Pancreas (tissue), 10 donors: Measurements from ENCODE around the gene IQCE. TPM values are rescaled to one million over a fixed set of nuclear protein-coding genes. Genes with fewer than 3 reads are reported as not detected.

Source experiments
- ATAC-seq, 4 donors: fragments of 200-7000 bp; cut with Tn5 transposase; one replicate each; pipeline versions ENCODE4 v1.8.0 to v1.9.1; 2020; ENCODE audit warnings: mild to moderate bottlenecking in 4 of 4, moderate library complexity in 4 of 4
- DNase-seq, 6 donors: peaks; one replicate each; pipeline ENCODE4 v3.0.0-alpha.2; 2020
- FAIRE-seq: peaks from 2 replicates; lab custom pipeline; 2012; peaks lifted over from hg19 to GRCh38; lab: Jason Lieb, UNC
- H3K27ac ChIP-seq, 4 donors: fragments of 200-600 bp; sonication (generic); 1 replicate in 3 of 4; 2 replicates in 1 of 4; pipeline versions ENCODE4 v1.5.0 to v1.8.0; 2020
- H3K27me3 ChIP-seq, 4 donors: fragments of 200-600 bp; one replicate each; pipeline ENCODE4 v1.8.0; 2021
- H3K36me3 ChIP-seq, 3 donors: fragments of 200-600 bp; sonication (generic) in 1 of 3; one replicate each; pipeline versions ENCODE4 v1.5.0 to v1.8.0; 2020 to 2021
- H3K4me1 ChIP-seq, 3 donors: fragments of 200-600 bp; one replicate each; pipeline ENCODE4 v1.8.0; 2021
- H3K4me3 ChIP-seq, 4 donors: fragments of 200-600 bp; sonication (generic) in 2 of 4; one replicate each; pipeline versions ENCODE4 v1.5.0 to v1.8.0; 2020 to 2021
- H3K9me3 ChIP-seq, 4 donors: fragments of 200-600 bp; one replicate each; pipeline ENCODE4 v1.8.0; 2021
- WGBS, 2 donors: extraction: QIAGEN DNeasy Blood & Tissue Kit; methylation state at CpG; one replicate each; pipeline ENCODE4 v1.1.7; 2013; 5-methylcytosine and 5-hydroxymethylcytosine counted together
- intact Hi-C, 3 donors: fragments of 100-400 bp; cut with DNase I; formaldehyde crosslinking; loops; one replicate each; pipeline versions ENCODE4 v1.11.1 to v1.14.2; 2022
- polyA plus RNA-seq, 2 donors: library from polyadenylated mRNA; stranded (reverse); fragments of 200-250 nt; gene quantifications; one replicate each; pipeline ENCODE4 v1.2.3, GENCODE V29; 2013
- total RNA-seq, 6 donors: library from RNA; stranded (reverse); fragmentation: NEBNext Ultra II Directional in 4 of 6; extraction: Animal tissue kit (Norgen Biotek cat#: 25700) in 4 of 6; gene quantifications; one replicate each; pipeline versions ENCODE4 v1.2.1 to v1.2.4, GENCODE V29; 2021 to 2023
- TF ChIP-seq, protein P1 (sequence below), 4 donors: fragments of 200-600 bp; sonication (generic) in 3 of 4; IDR thresholded peaks; one replicate each; pipeline versions ENCODE4 v1.5.0 to v1.8.0; 2021; ENCODE audit warnings: antibody characterized with exemption in 4 of 4
- donor health status: healthy with polysubstance abuse.
- donor health status: DM: no; HTN: no; CAD: no; lungs with moderate emphysema.
- donor health status: DM: no; HTN: no; CAD: no.
- donor health status: control.
- donor health status: control.
- donor health status: Bipolar disorder and iron deficiency.
- donor health status: DM: yes; HTN: yes; CAD: no.
- donor health status: DM: no; HTN: no; CAD: no.
- donor health status: DM: no; HTN: no; CAD: no.
- donor health status: DM: yes; HTN: yes; CAD: no.

The IQCE gene
- total and polyA plus RNA-seq, 8 donors: 8.8 to 14.1 (median 10.9) TPM

DNA sequence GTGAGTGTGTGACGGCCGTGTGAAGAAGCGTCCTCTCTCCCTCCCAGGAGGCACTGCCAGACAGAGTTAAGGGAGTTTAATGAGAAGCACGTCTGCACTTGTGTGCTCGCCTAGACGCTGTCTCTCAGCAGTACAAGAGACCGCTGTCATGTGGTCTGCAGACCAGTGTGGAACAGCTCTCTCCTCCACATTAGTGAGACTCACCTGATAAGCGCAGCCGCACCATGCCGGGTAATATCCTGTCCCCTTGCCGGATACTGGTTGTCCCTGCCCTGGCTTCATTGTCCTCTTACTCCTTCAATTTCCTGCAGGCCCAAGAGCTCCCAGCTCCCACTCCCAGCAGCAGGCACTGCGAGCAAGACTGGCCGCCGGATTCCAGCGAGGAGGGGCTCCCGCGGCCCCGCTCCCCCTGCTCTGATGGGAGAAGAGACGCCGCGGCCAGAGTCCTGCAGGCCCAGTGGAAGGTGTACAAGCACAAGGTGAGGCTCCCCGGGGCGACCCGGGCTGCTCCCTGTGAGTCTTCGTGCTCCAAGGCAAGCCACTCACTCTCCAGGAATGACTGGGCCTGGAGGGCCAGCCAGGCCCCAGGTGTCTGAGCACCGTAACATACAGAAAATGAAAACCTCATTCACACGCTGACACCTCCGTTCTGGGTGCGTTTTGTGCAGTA is 39.5 kb downstream of the IQCE start:
- no peak for ATAC-seq
- no peak for FAIRE-seq
- no peak overlapping the region for H3K4me3 ChIP-seq
- H3K27ac ChIP-seq: no peak overlapping the region
- H3K9me3 ChIP-seq: no peaks in the 10 kb centered on the region
- TF ChIP-seq, protein P1, sequence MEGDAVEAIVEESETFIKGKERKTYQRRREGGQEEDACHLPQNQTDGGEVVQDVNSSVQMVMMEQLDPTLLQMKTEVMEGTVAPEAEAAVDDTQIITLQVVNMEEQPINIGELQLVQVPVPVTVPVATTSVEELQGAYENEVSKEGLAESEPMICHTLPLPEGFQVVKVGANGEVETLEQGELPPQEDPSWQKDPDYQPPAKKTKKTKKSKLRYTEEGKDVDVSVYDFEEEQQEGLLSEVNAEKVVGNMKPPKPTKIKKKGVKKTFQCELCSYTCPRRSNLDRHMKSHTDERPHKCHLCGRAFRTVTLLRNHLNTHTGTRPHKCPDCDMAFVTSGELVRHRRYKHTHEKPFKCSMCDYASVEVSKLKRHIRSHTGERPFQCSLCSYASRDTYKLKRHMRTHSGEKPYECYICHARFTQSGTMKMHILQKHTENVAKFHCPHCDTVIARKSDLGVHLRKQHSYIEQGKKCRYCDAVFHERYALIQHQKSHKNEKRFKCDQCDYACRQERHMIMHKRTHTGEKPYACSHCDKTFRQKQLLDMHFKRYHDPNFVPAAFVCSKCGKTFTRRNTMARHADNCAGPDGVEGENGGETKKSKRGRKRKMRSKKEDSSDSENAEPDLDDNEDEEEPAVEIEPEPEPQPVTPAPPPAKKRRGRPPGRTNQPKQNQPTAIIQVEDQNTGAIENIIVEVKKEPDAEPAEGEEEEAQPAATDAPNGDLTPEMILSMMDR (IDR thresholded peaks at IDR 0.05): no peak
- no peaks in the 10 kb centered on the region for H3K4me1 ChIP-seq
- H3K27me3 ChIP-seq: no peaks in the 10 kb centered on the region
- WGBS, 2 donors: 91 to 93% methylated on average over 29 of the region's 29 CpGs
- intact Hi-C loops: no loop called here
- H3K36me3 ChIP-seq: peaks cover 0 to 62% (median 6%) of the 10 kb centered on the region in 3 donors
- DNase-seq: no peak

DNA sequence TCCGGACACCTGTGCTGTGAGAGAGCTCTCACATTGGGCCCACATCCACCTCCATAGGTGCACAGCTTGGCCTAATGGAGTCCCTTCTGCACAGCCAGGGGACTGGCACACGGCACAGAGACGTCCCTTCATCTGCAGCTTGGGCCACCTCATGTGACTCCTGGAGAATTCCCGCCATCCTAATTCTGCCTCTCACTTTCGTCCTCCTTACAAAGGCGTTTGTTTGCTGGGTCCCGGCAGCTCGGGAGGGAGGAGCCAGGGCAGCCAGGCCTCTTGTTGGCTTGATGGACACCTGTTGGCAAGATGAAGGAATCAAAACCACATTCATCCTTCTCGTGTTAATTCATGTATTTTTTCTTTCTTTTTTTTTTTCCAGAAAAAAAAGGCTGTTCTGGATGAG is 42.3 kb downstream of the IQCE start:
- no peak overlapping the region for H3K4me3 ChIP-seq
- DNase-seq: no peak
- H3K36me3 ChIP-seq: peaks cover 0 to 42% (median 6%) of the 10 kb centered on the region in 3 donors
- H3K9me3 ChIP-seq: no peaks in the 10 kb centered on the region
- intact Hi-C loops: no loop called here
- no peak for FAIRE-seq
- TF ChIP-seq, protein P1 (IDR thresholded peaks at IDR 0.05): no peak
- no peak for ATAC-seq
- no peaks in the 10 kb centered on the region for H3K27me3 ChIP-seq
- WGBS, 2 donors: 71 to 85% methylated on average over 9 of the region's 9 CpGs
- H3K4me1 ChIP-seq: no peaks in the 10 kb centered on the region
- no peak overlapping the region for H3K27ac ChIP-seq

DNA sequence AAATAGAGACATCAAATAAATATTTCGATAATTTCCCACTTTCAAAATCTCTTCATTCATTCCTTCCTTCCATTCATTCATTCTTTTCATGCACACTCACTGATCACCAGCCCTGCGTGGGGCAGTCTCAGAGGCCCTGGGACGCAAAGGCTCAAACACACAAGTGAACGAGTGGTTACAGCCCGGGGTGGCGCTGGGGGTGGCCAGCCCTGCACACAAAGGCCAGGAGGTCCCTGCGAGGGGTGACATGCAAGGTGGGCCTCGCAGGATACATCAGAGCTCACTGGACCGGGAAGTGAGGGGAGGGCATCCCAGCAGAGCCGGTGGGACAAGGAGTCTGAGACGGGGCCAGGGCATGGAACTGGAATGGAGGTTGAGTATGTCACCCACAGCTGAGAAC is 43.1 kb downstream of the IQCE start:
- Histone ChIP-seq H3K4me3 (no peak overlapping the region), H3K27ac (no peak overlapping the region), H3K36me3 (peaks cover 0 to 40% (median 6%) of the 10 kb centered on the region in 3 donors), H3K9me3 (no peaks in the 10 kb centered on the region), H3K27me3 (no peaks in the 10 kb centered on the region), H3K4me1 (no peaks in the 10 kb centered on the region)
- 94 to 95% methylated on average over 11 of the region's 11 CpGs for WGBS, 2 donors
- TF ChIP-seq, protein P1 (IDR thresholded peaks at IDR 0.05): no peak
- DNase-seq (no peak), ATAC-seq (no peak), FAIRE-seq (no peak)
- intact Hi-C loops: no loop called here

DNA sequence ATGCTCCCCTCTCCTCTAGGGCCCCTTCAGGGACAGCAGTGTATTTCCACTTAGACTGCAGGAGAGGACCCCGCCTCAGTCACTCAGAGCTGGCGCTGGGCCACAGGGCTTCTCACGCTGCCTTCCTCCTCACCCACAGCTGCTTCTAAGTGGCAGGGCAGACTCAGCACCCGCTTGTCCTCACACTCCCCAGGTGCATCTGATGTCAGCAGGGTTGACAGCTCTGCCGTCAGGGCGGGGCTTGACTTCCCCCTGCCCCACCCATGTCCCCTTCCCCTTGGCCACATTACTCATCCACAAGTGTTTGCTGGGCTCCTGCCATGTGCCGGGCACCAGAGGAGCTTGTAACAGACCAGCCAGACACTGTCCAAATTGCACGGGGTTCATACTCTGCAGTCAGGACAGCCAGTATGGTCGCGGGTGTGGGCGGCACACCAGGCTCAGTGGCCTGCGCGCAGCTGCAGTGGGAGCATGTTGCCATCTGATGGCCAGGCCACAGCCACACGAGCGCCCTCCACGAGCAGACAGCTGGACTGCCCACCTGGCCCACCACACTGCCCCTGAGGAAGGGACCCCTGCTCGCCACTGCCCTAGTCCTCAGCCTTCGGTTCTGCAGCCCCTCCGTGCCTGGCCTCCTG is 43.7 kb downstream of the IQCE start:
- H3K27ac ChIP-seq: no peak overlapping the region
- DNase-seq (peak in 1 of 6 donors; percentile 54), FAIRE-seq (no peak), ATAC-seq (no peak)
- peaks cover 0 to 35% (median 4%) of the 10 kb centered on the region in 3 donors for H3K36me3 ChIP-seq
- 92 to 93% methylated on average over 19 of the region's 19 CpGs for WGBS, 2 donors
- no peak overlapping the region for H3K4me3 ChIP-seq
- intact Hi-C loops: no loop called here
- H3K4me1 ChIP-seq: no peaks in the 10 kb centered on the region
- no peaks in the 10 kb centered on the region for H3K9me3 ChIP-seq
- H3K27me3 ChIP-seq: no peaks in the 10 kb centered on the region
- TF ChIP-seq, protein P1 (IDR thresholded peaks at IDR 0.05): no peak
